NAMALWA (cell line): ENCODE results near the gene ALDOC.

ENCODE experiments used
- DNase-seq: peaks from one replicate; pipeline ENCODE4 v3.0.0-alpha.2; 2015; ENCODE audit warnings: low spot score

ALDOC gene

DNA sequence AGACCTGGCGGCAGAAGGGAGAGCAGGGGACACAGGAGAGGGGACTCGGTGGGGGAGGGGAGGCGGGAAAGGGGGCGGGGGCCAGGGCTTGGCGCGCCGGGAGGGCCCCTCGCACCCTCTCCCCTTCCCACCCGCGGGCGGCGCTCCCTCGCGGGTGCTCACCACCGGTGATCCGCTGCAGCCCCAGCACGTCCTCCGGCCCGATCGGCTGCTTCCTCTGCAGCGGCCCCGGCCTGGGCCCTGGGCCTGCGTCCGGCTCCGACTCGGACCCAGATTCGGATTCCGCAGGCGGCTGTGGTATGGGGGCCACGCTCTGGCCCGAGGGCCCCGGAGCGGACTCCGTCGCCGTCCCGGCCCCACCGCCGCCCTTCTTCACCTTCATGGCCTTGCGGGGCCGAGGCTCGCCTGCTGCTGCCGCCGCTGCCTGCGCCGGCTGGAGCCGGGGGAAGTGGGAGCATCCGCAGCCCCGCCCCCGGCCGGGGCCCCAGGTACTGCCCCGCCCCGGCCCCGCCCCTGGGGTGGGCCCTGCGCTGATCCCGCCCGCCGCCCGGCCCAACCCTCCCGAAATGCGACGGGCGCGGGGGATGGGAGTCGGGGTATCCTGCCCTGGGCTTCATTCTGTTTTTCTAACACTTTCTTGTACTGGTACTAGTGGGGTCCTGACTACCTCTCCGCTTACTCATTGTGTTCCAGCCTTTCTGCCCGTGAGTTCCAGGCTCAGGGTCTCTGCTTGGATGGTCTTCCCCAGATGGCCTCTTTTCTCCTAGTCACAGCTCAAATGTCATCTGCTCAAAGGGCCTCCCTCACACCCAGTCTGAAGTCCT, 24.3 kb downstream of the ALDOC start, which contains the start of gene UNC119:
Gene UNC119, minus strand, starts transcription at position 449 of the 824 bp plus-strand sequence. Its CDS starts 67 bp downstream, at position 382.
- DNase-seq = peak; percentile 82

DNA sequence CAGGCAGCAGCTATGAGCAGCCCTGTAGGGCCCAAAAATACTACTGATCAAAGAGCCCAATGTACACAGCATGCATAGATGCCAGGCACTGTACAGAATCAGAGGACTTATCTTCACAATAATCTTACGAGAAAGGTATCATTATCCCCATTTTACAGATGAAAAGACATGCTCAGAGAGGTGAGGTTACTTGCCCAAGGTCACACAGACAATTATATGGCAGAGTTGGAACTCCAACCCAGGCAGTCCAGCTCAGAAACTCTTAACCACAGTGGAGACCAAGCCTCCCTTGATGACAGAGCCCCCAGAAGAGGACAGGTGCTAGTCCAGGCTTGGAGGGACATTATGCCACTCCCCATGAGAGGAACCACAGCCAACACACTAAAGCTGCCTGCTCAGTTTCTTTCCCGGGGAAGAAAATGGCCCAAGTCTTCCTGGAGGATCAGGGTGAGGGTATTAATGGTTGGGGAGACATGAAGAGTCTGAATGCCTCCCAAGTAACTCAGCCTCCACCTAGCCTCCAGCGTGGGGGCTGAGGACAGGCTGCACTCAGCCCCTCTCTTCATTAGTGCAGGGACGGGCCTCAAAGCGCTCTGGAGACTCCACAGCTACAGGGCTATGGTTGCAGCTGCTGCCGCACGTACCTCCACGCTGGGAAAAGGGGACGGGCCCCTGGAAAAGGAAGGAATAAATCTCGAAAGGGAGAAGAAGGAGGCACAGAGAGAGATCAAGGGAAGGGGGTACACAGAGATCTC, 25.1 kb downstream of the ALDOC start:
- DNase-seq = no peak

DNA sequence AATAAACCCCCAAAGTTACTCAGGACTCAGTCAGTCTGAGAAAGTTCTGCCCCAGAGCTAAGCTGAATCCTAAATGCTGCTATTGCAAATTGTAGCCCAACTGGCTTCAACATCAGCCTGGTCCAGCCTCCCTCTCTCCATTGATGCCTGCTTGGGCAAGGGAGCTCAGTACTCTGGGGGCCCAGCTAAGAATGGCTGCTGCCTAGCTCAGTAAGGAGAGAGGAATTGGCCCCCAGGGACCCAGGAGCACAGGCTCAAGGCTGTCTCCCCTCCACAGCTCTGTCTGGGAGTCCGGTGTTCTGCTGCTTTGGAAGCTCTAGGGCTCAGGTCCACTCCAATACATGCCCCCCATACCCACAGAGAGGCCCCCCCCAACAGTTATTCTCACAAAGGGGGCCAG, 25.8 kb downstream of the ALDOC start:
- DNase-seq = no peak

DNA sequence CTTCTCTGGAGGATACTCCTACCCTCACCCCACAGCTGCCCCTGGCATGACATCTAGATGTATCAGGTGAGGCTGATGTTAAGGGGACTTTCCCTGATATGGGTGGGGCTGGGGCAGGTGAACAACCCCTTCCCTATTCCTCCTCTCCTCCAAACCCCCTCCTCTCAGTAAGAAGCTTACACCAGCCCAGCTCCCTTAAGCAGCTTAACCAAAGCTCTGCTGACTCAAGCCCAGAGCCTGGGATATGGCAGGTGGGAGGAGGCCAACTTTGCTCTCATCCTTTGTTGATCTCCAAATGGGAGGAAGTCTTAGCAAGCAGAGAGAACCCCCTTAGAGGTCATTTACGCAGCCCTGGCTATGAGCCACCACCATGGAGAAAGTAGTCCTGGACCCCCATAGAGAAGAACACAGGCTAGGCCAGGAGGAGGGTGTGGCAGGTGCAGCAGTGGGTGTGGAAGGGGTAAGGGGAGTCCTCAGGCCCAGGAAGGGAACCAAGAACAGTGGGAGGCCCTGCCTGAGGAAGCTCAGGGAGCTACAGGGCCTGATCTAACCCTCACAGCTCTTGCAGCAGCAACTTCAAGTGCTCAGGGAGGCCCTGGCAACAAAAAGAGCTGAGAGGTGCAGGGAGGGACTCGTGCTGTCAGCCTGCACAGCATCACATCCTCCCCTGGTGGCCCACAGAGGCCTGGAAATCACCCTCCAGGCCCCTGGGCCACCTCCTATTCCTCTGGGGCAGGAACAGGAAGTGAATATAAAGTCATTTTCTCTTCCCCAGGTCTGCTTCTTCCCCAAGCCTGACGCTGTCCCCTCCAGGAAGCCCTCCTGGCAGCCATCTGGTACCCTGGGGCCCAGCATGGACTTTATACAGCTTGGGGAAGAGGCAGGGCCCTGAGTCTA, 27.2 kb downstream of the ALDOC start:
- DNase-seq = peak; percentile 65

DNA sequence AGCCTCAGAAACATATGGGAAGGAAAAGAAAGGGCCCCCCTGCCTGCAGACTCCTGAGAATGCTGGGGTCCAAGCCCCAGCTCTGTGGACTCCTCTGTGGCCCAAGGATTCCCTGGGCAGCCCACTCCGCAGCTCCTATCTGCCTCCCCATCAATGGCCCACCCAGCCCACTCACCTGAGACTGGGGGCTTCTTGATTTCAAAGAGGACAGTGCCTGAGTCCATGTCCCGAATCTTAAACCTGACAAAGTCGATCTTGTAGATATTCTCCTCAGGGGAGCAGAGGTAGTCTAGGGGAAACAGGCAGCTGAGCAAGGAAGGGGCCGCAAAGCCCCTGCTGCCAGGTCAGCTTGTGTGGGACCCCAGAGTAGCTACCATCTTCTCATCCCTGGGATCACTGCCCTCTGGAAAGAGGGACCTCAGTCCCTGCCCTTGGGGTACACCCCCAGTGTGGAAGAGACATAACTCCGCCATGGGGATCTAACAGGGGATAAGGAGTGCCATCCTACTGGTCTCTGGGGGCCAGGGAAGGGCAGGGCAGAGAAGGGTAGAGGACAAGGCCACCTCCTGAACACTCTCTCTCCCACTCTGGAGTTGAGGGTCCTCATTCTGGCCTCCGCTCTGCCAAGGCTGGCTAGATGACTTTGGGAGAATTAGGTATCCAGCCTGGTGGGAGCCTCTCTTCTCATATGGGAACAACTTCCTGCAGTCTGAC, 28.1 kb downstream of the ALDOC start:
- DNase-seq = no peak

DNA sequence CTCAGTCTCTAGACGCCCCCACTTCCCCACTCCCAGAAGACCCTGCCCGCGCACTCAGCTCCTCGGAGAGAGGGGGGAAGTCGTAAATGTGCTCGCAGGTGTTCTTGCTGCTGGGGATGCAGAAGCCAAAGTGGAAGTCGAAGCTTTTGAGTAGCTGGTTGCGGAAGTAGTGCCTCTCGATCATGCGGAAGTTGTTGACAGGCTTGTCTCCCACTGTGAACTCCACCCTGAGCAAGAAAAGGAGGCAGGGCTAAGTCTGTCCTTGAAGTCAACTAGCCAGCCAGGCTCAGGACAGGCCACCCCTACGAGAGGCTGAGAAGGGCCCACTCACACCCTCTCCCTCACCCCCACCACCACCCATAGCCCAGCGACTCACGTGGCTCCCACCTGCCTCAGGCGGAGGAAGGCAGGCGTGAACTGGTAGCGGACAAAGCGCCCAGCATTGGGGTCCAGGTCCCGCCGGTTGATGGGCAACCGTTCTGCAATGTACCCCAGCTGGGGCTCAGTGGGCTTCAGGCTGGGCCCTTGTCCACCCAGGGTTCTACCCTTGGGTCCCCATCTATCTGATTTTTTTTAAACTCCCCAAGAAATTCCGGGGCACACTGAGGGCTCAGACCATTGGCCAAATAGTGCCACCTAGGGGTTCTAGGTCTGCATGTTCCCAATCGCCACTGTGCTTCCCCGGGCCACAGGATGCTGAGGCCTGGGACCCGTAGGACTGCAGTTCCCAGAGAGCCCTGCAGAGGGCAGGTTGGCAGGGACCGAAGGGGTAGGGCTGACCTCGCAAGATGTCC, 28.9 kb downstream of the ALDOC start:
- peak; percentile 89 for DNase-seq

DNA sequence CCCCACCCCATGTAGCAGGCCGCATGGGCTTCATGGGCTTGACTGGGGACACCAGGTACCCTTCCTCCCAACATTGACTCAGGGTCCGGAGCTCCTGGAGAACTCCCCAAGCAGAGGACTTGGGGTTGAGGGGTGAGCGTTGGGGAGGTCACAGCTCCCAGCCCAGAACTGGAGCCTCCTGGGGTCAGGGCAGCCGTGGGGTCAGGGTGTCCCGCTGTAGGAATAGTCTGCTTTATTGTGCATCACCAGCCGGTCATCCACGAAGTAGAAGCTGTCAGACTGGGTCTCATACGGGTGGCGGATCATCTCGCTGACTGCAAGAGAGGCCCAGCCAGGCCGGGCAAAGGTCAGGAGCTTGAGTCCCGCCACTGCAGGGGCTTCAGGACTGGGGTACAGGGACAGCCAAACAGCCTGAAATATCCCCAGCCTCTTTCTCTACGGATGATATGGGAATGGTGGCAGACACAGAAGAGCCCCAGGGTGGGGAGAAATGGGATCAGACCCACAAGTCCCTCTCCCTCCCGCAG, 29.5 kb downstream of the ALDOC start:
- no peak for DNase-seq

DNA sequence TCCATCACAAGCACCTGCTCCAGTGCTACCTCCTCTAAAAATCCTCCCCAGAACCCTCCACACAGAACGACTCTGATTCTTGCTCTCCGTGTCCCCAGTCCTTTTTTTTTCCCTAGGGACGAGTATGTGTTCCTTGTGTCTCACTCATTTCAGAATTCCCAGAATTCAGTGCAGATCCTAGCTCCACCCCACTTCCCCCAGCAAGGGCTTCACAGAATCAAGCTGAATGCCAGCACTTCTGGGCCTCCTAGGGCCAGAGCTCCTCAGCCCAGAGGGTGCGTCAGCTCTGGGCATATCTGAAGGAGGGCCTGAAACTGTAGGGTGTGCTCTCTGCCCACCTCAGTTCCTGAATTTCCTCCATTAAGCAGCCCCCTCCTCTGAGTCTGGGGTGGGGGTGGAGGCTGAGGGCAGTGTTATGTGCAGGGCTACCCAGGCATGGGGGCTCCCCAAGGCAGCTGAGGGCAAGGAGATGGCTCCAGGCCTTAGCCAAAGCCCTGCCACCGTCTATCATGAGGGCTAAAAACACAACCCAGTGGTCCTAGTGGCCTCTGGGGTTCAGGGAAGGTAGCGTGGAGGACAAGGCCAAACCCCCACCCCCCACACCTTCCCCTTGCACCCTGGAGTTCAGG, 30.8 kb downstream of the ALDOC start:
- DNase-seq = no peak

DNA sequence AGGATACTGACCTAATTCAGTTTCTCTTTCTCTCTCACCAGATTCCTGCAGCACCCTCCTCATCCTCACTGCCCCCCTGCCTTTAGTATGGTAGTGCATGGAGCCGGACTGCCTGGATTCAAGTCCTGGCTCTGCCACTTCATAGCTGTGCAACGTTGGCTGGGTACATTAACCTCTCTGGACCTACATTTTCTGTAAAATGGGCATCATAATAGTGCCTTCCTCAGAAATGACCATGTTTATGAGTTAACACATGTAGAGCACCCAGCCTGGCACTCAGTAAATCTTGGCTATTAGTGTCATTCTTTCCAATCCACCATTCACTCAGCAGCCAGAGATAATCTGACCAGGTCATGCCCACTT, 31.6 kb downstream of the ALDOC start:
- no peak for DNase-seq

DNA sequence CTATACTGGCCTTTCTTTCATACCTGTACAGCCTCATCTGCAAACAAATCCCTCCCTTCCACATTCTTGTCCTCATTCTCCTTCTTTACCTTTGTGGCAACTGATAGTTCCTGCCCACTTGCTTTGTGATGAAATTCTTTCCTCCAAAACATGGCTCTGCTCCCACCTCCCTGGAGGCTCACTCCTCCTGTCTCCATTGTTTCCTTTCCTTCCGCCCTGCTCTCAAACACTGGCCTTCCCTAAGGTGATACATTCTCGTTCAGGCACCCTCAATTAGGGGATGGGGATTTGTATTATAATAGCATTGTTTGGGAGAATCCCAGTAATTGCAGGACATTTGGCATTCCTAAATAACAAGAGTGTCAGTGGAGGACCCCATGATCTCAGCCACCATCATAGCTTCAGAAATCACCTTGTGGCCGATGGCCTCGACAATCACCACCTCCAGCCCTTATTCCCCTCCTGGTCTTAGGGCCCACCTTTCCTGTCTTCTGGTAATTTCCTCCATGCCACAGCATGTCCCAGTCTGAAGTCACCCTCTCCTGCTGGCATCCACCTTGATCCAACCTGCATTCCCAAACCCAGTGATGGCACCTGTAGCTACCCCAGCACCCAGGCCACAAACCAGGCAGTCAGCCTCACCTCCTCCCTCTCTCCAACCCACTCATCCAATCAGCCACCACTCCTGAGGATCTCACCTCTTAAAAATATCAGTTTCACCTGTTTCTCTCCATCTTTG, 32.1 kb downstream of the ALDOC start:
- no peak for DNase-seq

DNA sequence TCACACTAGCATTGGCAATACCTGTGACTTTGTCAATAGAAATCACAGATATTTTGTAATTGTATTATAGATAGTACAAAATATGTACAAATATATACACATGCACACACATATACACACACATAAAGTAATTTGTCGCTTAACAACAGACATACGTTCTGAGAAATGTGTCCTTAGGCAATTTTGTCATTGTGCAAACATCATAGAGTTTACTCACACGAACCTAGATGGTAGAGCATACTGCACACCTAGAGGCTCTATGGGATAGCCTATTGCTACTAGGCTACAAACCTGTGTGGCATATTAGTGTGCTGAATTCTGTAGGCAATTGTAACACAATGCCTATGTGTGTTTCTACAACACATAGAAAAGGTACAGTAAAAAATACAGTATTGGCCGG, 35.3 kb downstream of the ALDOC start:
- no peak for DNase-seq

DNA sequence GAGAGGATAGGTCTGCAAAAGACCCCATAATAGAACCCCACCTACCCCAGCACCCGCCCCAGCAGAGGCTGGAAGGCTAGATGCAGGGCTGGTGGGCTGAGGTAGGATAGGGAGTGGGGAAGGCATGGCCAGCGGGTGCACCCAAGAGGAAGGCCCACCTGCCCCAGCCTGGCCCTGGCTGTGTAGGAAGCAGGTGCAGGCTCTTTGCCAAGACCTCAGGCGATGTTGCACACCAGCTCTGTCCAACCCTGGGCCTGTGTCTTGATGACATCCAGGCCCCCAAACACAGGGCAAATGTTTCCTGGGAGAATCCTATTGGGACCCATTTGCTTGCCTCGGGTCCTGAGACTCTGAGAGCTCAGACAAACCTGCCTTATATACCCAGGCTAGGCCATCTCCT, 36.5 kb downstream of the ALDOC start:
- DNase-seq = no peak

DNA sequence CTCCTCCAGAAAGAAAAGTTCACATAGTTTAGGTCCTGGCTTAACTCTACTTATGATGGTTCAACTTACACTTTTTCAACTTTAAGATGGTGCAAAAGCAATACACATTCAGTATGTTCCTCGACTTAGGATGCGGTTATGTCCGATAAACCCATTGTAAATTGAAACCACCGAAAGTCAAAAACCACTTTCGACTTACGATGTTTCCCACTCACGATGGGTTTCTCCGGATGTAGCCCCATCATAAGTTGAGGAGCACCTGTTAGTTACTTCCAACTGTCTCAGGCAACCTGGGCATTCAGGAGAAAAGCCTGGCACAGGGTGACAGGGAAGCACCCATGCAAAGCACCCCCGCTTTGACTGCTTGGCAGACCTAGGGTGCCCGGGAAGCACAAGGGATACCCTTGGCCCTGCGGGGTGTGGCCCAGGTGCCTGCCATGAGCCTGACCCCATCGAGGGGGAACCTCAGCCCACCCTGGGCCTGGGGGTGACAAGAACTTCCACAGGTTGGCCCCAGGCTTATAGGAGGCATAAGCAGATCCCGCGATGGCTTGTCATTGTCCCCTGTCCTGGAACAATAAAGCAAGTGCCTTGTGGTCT, 38.3 kb downstream of the ALDOC start:
- DNase-seq = no peak

DNA sequence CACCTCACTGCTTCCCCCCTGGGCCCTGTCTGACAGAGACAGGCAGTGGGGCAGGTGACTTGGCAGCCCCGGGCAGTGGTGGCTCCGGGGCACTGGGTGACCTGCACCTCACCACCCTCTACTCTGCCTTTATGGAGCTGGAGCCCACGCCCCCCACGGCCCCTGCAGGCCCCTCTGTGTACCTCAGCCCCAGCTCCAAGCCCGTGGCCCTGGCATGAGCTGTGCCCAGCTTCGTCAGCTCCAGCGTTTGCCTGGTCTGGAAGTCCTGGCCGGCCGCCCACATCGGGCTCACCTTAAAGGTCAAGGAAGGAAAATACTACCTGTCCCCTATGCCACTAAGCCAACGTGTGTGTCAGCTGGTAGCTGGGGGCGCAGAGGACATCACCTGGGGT, 39.5 kb downstream of the ALDOC start:
- DNase-seq = no peak

DNA sequence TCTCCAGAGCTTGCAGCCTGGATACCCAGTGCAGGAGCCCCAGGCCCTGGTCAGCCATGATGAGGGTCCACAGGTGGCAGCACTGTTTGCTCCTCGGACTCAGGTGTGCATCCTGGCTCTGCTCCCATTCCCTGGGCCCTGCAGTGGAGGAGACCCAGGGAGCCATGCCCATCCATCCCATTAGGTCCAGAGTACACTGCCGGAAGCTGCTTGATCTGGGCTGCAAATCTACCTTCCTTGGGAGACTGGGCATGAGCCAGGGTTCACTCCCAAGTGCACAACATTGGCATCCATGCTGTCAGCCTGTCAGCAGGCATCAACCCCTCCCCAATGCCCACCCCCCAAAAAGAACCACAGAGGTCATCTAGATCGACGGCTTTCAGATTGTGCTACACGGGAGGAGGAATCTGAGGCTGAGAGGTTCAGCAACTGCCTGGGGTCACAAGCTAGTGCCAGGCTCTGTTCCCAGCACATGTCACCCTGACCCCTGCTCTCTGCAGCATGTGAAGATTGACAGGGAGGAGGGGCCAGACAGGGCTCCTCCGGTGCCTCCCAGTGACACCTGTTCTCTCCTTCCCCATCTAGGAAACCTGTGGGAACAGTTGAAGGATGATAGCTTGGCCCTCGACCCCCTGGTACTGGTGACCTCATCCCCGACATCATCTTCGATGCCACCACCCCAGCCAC, 40.0 kb downstream of the ALDOC start:
- DNase-seq = no peak

DNA sequence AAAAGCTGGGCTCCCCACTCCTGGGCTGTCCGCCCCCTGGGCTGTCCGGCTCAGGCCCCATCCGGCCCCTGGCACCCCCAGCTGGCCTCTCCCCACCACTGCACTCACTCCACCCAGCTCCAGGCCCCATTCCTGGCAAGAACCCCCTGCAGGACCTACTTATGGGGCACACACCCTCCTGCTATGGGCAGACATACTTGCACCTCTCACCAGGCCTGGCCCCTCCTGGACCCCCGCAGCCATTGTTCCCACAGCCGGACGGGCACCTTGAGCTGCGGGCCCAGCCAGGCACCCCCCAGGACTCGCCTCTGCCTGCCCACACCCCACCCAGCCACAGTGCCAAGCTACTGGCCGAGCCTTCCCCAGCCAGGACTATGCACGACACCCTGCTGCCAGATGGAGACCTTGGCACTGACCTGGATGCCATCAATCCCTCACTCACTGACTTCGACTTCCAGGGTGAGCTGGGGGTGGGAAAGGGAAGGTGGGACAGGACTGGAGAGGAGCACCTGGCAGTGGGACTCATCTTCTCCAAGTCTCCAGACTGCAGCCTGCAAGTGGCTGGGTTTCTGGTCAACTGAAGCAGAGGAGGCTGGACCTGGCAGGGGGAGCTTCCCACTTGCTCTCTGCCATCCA, 41.8 kb downstream of the ALDOC start:
- DNase-seq = no peak

DNA sequence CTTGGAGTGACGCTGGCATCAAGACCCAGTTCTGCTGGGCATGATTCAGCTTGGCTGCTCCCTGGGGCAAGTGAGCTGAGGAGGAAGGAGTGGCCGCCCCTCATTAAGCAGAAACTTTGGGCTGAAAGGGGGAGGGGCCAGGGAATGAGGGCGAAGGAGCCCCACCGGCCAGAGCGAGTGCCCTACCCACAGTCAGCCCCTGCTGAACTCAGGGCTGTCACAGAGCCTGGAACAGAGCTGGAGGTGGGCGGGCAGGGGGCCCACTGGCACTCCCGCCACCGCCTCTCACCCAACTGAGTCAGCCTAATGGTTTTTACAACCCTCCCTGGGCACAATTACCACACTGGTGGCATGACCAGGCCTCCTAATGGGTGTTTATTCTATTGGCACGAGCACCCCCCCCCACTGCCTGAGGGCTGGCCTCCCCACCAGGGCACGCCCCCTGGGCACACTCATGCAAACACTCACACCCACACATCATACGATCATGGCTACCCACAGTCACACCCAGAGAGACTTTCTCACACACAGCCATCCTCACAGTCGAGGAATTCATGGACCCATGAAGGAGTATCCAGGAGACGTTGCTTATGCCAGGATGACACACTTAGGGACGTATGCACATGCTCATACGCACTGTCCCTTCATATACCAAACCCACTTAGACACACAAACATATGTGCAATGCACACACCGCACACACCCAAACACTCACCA, 43.4 kb downstream of the ALDOC start:
- DNase-seq = no peak
